CD14-positive monocyte (primary cell): ENCODE data around the gene SP5. TPM values are rescaled to one million over a fixed set of nuclear protein-coding genes. Genes with fewer than 3 reads are reported as not detected.

Source experiments
- DNase-seq, 3 donors: peaks; one replicate each; pipeline ENCODE4 v3.0.0-alpha.2; 2011 to 2022
- H2AFZ ChIP-seq: 2 replicates; pipeline ENCODE4 v1.6.0; 2012; ENCODE audit warnings: mild to moderate bottlenecking, low read depth, low read length, inconsistent platforms; ENCODE audit not compliant: insufficient read depth, poor library complexity, severe bottlenecking
- H3K27ac ChIP-seq, 2 donors: 1 replicate in 1 of 2; 2 replicates in 1 of 2; pipeline ENCODE4 v1.5.1; 2012 to 2013; ENCODE audit warnings: low read length in 2 of 2, control low read depth in 1 of 2, inconsistent platforms in 1 of 2, low read depth in 1 of 2, mild to moderate bottlenecking in 1 of 2
- H3K27me3 ChIP-seq, 2 donors: one replicate each; pipeline versions ENCODE4 v1.6.0 to v1.6.1; 2011 to 2013; ENCODE audit warnings: low read length in 2 of 2; ENCODE audit not compliant: control insufficient read depth in 2 of 2, insufficient read depth in 2 of 2
- H3K36me3 ChIP-seq, 2 donors: replicated peaks in 1 of 2; 1 replicate in 1 of 2; 2 replicates in 1 of 2; pipeline versions ENCODE4 v1.5.1 to v1.6.1; 2012 to 2013; ENCODE audit warnings: low read length in 2 of 2, control low read depth in 1 of 2, inconsistent platforms in 1 of 2, mild to moderate bottlenecking in 1 of 2; ENCODE audit not compliant: insufficient read depth in 2 of 2, control insufficient read depth in 1 of 2
- H3K4me1 ChIP-seq, 2 donors: 1 replicate in 1 of 2; 2 replicates in 1 of 2; pipeline versions ENCODE4 v1.5.1 to v1.6.1; 2012 to 2013; ENCODE audit warnings: low read length in 2 of 2, control low read depth in 1 of 2, inconsistent platforms in 1 of 2, mild to moderate bottlenecking in 1 of 2, moderate library complexity in 1 of 2; ENCODE audit not compliant: insufficient read depth in 2 of 2, control insufficient read depth in 1 of 2
- H3K4me2 ChIP-seq: replicated peaks from 2 replicates; pipeline ENCODE3; 2012; ENCODE audit warnings: low read length, moderate library complexity, mild to moderate bottlenecking; ENCODE audit not compliant: poor library complexity, severe bottlenecking; ENCODE audit errors: extremely low read depth
- H3K4me3 ChIP-seq, 3 experiments: fragments of 200-600 bp in 1 of 3; sonication (generic) in 1 of 3; replicated peaks in 1 of 3; 1 replicate in 2 of 3; 2 replicates in 1 of 3; pipeline ENCODE4 v1.5.1; 2011 to 2013; ENCODE audit warnings: low read length in 3 of 3, mild to moderate bottlenecking in 3 of 3, control low read depth in 2 of 3, low read depth in 2 of 3, inconsistent platforms in 1 of 3, moderate library complexity in 1 of 3
- H3K79me2 ChIP-seq: 2 replicates; pipeline ENCODE4 v1.6.0; 2012; ENCODE audit warnings: mild to moderate bottlenecking, control low read depth, inconsistent platforms, low read length, moderate library complexity; ENCODE audit not compliant: insufficient read depth
- H3K9ac ChIP-seq: 2 replicates; pipeline ENCODE4 v1.6.0; 2017; ENCODE audit warnings: low read length, mild to moderate bottlenecking; ENCODE audit not compliant: insufficient read depth, poor library complexity, severe bottlenecking
- H3K9me3 ChIP-seq, 2 donors: replicated peaks in 1 of 2; 1 replicate in 1 of 2; 2 replicates in 1 of 2; pipeline versions ENCODE4 v1.5.1 to v1.6.1; 2012 to 2013; ENCODE audit warnings: low read length in 2 of 2, control low read depth in 1 of 2; ENCODE audit not compliant: control insufficient read depth in 1 of 2, insufficient read depth in 1 of 2
- H4K20me1 ChIP-seq: 2 replicates; pipeline ENCODE4 v1.6.0; 2012; ENCODE audit warnings: mild to moderate bottlenecking, low read length, control low read depth, moderate library complexity; ENCODE audit not compliant: insufficient read depth
- H3K27ac Mint-ChIP-seq, 7 donors: one replicate each; pipeline ENCODE4 v1.8.0; 2020; ENCODE audit warnings: mild to moderate bottlenecking in 7 of 7, mixed read lengths in 7 of 7, moderate library complexity in 6 of 7, inconsistent platforms in 2 of 7
- H3K27me3 Mint-ChIP-seq, 3 donors: one replicate each; pipeline ENCODE4 v1.8.0; 2021 to 2022; ENCODE audit warnings: low read depth in 3 of 3, mild to moderate bottlenecking in 3 of 3, mixed read lengths in 3 of 3, moderate library complexity in 3 of 3, inconsistent platforms in 1 of 3
- H3K36me3 Mint-ChIP-seq, 2 donors: one replicate each; pipeline ENCODE4 v1.8.0; 2020; ENCODE audit warnings: mixed read lengths in 2 of 2, inconsistent platforms in 1 of 2, mild to moderate bottlenecking in 1 of 2
- H3K4me1 Mint-ChIP-seq: one replicate; pipeline ENCODE4 v1.8.0; 2020; ENCODE audit warnings: mild to moderate bottlenecking, mixed read lengths
- H3K4me3 Mint-ChIP-seq, 2 donors: one replicate each; pipeline ENCODE4 v1.8.0; 2020; ENCODE audit warnings: mild to moderate bottlenecking in 2 of 2, mixed read lengths in 2 of 2, moderate library complexity in 1 of 2
- H3K9me3 Mint-ChIP-seq, 7 donors: one replicate each; pipeline ENCODE4 v1.8.0; 2020 to 2022; ENCODE audit warnings: mixed read lengths in 7 of 7, mild to moderate bottlenecking in 6 of 7, moderate library complexity in 6 of 7, inconsistent platforms in 2 of 7
- CTCF ChIP-seq: fragments of 200-600 bp; IDR thresholded peaks from one replicate; pipeline ENCODE4 v1.8.0; 2022; ENCODE audit warnings: antibody characterized with exemption, mild to moderate bottlenecking
- WGBS: methylation state at CpG from one replicate; pipeline ENCODE4 v1.1.5; 2013; ENCODE audit warnings: missing lambda C conversion rate; ENCODE audit not compliant: insufficient coverage; 5-methylcytosine and 5-hydroxymethylcytosine counted together
- intact Hi-C, 2 donors: fragments of 100-400 bp; cut with micrococcal nuclease; formaldehyde crosslinking; loops; one replicate each; pipeline versions ENCODE4 v1.15.0 to v1.15.1; 2023
- polyA plus RNA-seq, 3 donors: library from polyadenylated mRNA; depleted of rRNA in 1 of 3; unstranded in 2 of 3; stranded (reverse) in 1 of 3; fragments of 300-500 nt in 2 of 3; fragments of >200 nt in 1 of 3; fragmentation: Illumina TruSeq in 2 of 3; gene quantifications; 1 replicate in 2 of 3; 2 replicates in 1 of 3; pipeline ENCODE4 v1.2.3, GENCODE V29; 2012 to 2021

Gene SP5
- polyA plus RNA-seq, 3 donors: not detected

- Mint-ChIP-seq H3K36me3 (peaks cover 2 to 4% of the 10 kb centered on the region in 2 donors), H3K4me3 (peak overlapping the region in 1 of 2 donors; percentile 70), H3K4me1 (peaks cover 29% of the 10 kb centered on the region), H3K27ac (no peak overlapping the region), H3K27me3 (peaks cover 79 to 95% (median 91%) of the 10 kb centered on the region in 3 donors), H3K9me3 (peaks cover 0 to 21% (median 11%) of the 10 kb centered on the region in 7 donors)
- Histone ChIP-seq H3K27ac (no peak overlapping the region), H3K9me3 (peaks cover 4 to 31% of the 10 kb centered on the region in 2 donors), H3K4me1 (peaks cover 24 to 30% of the 10 kb centered on the region in 2 donors), H3K27me3 (peaks cover 73 to 91% of the 10 kb centered on the region in 2 donors), H3K79me2 (no peaks in the 10 kb centered on the region), H3K36me3 (no peaks in the 10 kb centered on the region), H4K20me1 (no peaks in the 10 kb centered on the region), H3K9ac (no peak overlapping the region), H3K4me2 (no peak overlapping the region), H2AFZ (no peak overlapping the region), H3K4me3 (no peak overlapping the region)
- DNase-seq: no peak
- TF ChIP-seq CTCF: no peak
- 15% methylated on average over 3 of the region's 9 CpGs for WGBS
- intact Hi-C loops: no loop called here
Observed at GRCh38 chr2:170711196-170711773, 3.9 kb upstream of the SP5 start.

- Histone ChIP-seq H3K27me3 (peaks cover 70 to 90% of the 10 kb centered on the region in 2 donors), H3K4me3 (no peak overlapping the region), H3K27ac (no peak overlapping the region), H3K9me3 (peaks cover 4 to 31% of the 10 kb centered on the region in 2 donors), H3K79me2 (no peaks in the 10 kb centered on the region), H3K36me3 (no peaks in the 10 kb centered on the region), H2AFZ (no peak overlapping the region), H3K4me2 (no peak overlapping the region), H4K20me1 (no peaks in the 10 kb centered on the region), H3K9ac (no peak overlapping the region), H3K4me1 (peaks cover 27 to 37% of the 10 kb centered on the region in 2 donors)
- Mint-ChIP-seq H3K9me3 (peaks cover 0 to 22% (median 11%) of the 10 kb centered on the region in 7 donors), H3K4me3 (peak overlapping the region in 1 of 2 donors; percentile 70), H3K4me1 (peaks cover 31% of the 10 kb centered on the region), H3K27ac (no peak overlapping the region), H3K36me3 (peaks cover 3 to 5% of the 10 kb centered on the region in 2 donors), H3K27me3 (peaks cover 83 to 99% (median 91%) of the 10 kb centered on the region in 3 donors)
- DNase-seq: no peak
- intact Hi-C loops: no loop called here
- WGBS: 5% methylated on average over 35 of the region's 51 CpGs
- no peak for TF ChIP-seq CTCF
Observed at GRCh38 chr2:170711774-170712652, 3.1 kb upstream of the SP5 start.
